ENCODE data around the gene SETBP1.

Gene SETBP1

GRCh38 chr18:45110577-45111501 is 430.2 kb downstream of the SETBP1 start:
- H3K4me3 ChIP-seq (ENCODE audit: low read depth, low read length) = no peak overlapping the region
- no peak for TF ChIP-seq CTCF (IDR thresholded peaks at IDR 0.05; ENCODE audit: insufficient read depth, low read depth, low read length, missing control alignments)
- no peak for DNase-seq (ENCODE audit: low read depth)

GRCh38 chr18:45111502-45111848 is 430.8 kb downstream of the SETBP1 start:
- H3K4me3 ChIP-seq (ENCODE audit: low read depth, low read length) = no peak overlapping the region
- DNase-seq (ENCODE audit: low read depth) = no peak
- TF ChIP-seq CTCF (IDR thresholded peaks at IDR 0.05; ENCODE audit: insufficient read depth, low read depth, low read length, missing control alignments) = no peak

- H3K4me3 ChIP-seq (ENCODE audit: low read depth, low read length) = no peak overlapping the region
- DNase-seq (ENCODE audit: low read depth) = no peak
- no peak for TF ChIP-seq CTCF (IDR thresholded peaks at IDR 0.05; ENCODE audit: insufficient read depth, low read depth, low read length, missing control alignments)
Measured at GRCh38 chr18:45112682-45113081, 432.0 kb downstream of the SETBP1 start.

- H3K4me3 ChIP-seq (ENCODE audit: low read depth, low read length) = no peak overlapping the region
- no peak for TF ChIP-seq CTCF (IDR thresholded peaks at IDR 0.05; ENCODE audit: insufficient read depth, low read depth, low read length, missing control alignments)
Measured at GRCh38 chr18:45116116-45116515, 435.4 kb downstream of the SETBP1 start.

More at GRCh38 chr18:45116116-45116515, 435.4 kb downstream of the SETBP1 start:
- no peak for DNase-seq (ENCODE audit: low read depth)
